Neural crest cell (in vitro differentiated cells): ENCODE data around the gene KCTD10. TPM values are rescaled to one million over a fixed set of nuclear protein-coding genes. Genes with fewer than 3 reads are reported as not detected.

Source experiments
- DNase-seq: peaks from one replicate; pipeline ENCODE4 v3.0.0; 2021; ENCODE audit warnings: low read depth, mixed read lengths, low spot score
- H3K27ac Mint-ChIP-seq: one replicate; pipeline ENCODE4 v1.8.0; 2021; ENCODE audit warnings: mild to moderate bottlenecking, mixed read lengths; ENCODE audit not compliant: unreplicated experiment
- H3K27me3 Mint-ChIP-seq: 2 replicates; pipeline ENCODE4 v1.8.0; 2021; ENCODE audit warnings: low read depth, mild to moderate bottlenecking, mixed read lengths
- H3K36me3 Mint-ChIP-seq: 2 replicates; pipeline ENCODE4 v1.8.0; 2021; ENCODE audit warnings: low read depth, mild to moderate bottlenecking, mixed read lengths
- H3K4me1 Mint-ChIP-seq: 2 replicates; pipeline ENCODE4 v1.8.0; 2021; ENCODE audit warnings: mixed read lengths
- H3K4me3 Mint-ChIP-seq: one replicate; pipeline ENCODE4 v1.8.0; 2021; ENCODE audit warnings: mild to moderate bottlenecking, mixed read lengths
- H3K9me3 Mint-ChIP-seq: 2 replicates; pipeline ENCODE4 v1.8.0; 2021; ENCODE audit warnings: mixed read lengths
- CTCF ChIP-seq: fragments of 200-600 bp; sonication (generic); conservative IDR thresholded peaks from 2 replicates; pipeline ENCODE4 v1.5.0; 2021; ENCODE audit warnings: antibody characterized with exemption, mild to moderate bottlenecking
- total RNA-seq: library from RNA; stranded (reverse); gene quantifications from 2 replicates; pipeline ENCODE4 v1.2.1, GENCODE V29; 2021

Gene KCTD10
- total RNA-seq, 1 donor from 2014 or later: 66.4 TPM

GRCh38 chr12:109491671-109492070, 14.6 kb upstream of the KCTD10 start:
- no peaks in the 10 kb centered on the region for H3K27me3 Mint-ChIP-seq
- H3K9me3 Mint-ChIP-seq: no peaks in the 10 kb centered on the region
- no peak for DNase-seq
- no peak for TF ChIP-seq CTCF
- H3K36me3 Mint-ChIP-seq: peaks cover 15% of the 10 kb centered on the region
- H3K27ac Mint-ChIP-seq: no peak overlapping the region
- H3K4me3 Mint-ChIP-seq: no peak overlapping the region
- H3K4me1 Mint-ChIP-seq: no peaks in the 10 kb centered on the region

- Mint-ChIP-seq H3K36me3 (peaks cover 4% of the 10 kb centered on the region), H3K27ac (no peak overlapping the region), H3K4me3 (no peak overlapping the region), H3K27me3 (no peaks in the 10 kb centered on the region), H3K9me3 (no peaks in the 10 kb centered on the region), H3K4me1 (no peaks in the 10 kb centered on the region)
- no peak for TF ChIP-seq CTCF
- DNase-seq: no peak
These were observed 13.0 kb upstream of the KCTD10 start for GRCh38 chr12:109489955-109490565.

- DNase-seq: no peak
- H3K4me1 Mint-ChIP-seq: no peaks in the 10 kb centered on the region
- no peaks in the 10 kb centered on the region for H3K9me3 Mint-ChIP-seq
- TF ChIP-seq CTCF: no peak
- no peak overlapping the region for H3K27ac Mint-ChIP-seq
- H3K27me3 Mint-ChIP-seq: no peaks in the 10 kb centered on the region
- H3K4me3 Mint-ChIP-seq: no peak overlapping the region
- peaks cover 2% of the 10 kb centered on the region for H3K36me3 Mint-ChIP-seq
These were observed 12.2 kb upstream of the KCTD10 start for GRCh38 chr12:109489016-109489954.

- no peak for TF ChIP-seq CTCF
- Mint-ChIP-seq H3K27me3 (no peaks in the 10 kb centered on the region), H3K36me3 (peaks cover 2% of the 10 kb centered on the region)
These were observed 11.1 kb upstream of the KCTD10 start for GRCh38 chr12:109488051-109488665.

GRCh38 chr12:109487181-109488050, 10.3 kb upstream of the KCTD10 start:
- Mint-ChIP-seq H3K27ac (no peak overlapping the region), H3K27me3 (no peaks in the 10 kb centered on the region), H3K4me3 (no peak overlapping the region), H3K9me3 (no peaks in the 10 kb centered on the region), H3K36me3 (peaks cover 2% of the 10 kb centered on the region), H3K4me1 (no peaks in the 10 kb centered on the region)
- no peak for TF ChIP-seq CTCF
- DNase-seq: no peak

More at GRCh38 chr12:109488051-109488665, 11.1 kb upstream of the KCTD10 start:
- Mint-ChIP-seq H3K27ac (no peak overlapping the region), H3K9me3 (no peaks in the 10 kb centered on the region), H3K4me1 (no peaks in the 10 kb centered on the region), H3K4me3 (no peak overlapping the region)
- DNase-seq: no peak
